HepG2 (cell line): ENCODE results near the gene FN1. TPM values are rescaled to one million over a fixed set of nuclear protein-coding genes. Genes with fewer than 3 reads are reported as not detected.
A peak's percentile ranks its signal among the peaks of the same experiment; 100 is the strongest.

Experiments
- BRD4 ChIP-seq: sonication (generic); formaldehyde crosslinking; IDR thresholded peaks from 2 replicates; pipeline ENCODE4 v1.4.0; 2020; ENCODE audit warnings: missing genetic modification reagents
- CHD4 ChIP-seq: fragments of 200-600 bp; sonication (generic); IDR thresholded peaks from 2 replicates; pipeline ENCODE4 v1.7.0; 2017; ENCODE audit warnings: mild to moderate bottlenecking, low read length, borderline replicate concordance
- EEA1 ChIP-seq: sonication (generic); formaldehyde crosslinking; IDR thresholded peaks from 2 replicates; pipeline ENCODE4 v1.5.1; 2020; ENCODE audit warnings: mild to moderate bottlenecking, missing genetic modification reagents, borderline replicate concordance
- EHMT2 ChIP-seq: fragments of 200-600 bp; sonication (generic); IDR thresholded peaks from 2 replicates; pipeline ENCODE4 v1.7.0; 2017; ENCODE audit warnings: antibody characterized with exemption, low read depth, low read length, borderline replicate concordance
- HNF1B ChIP-seq: sonication (generic); formaldehyde crosslinking; IDR thresholded peaks from 2 replicates; pipeline ENCODE4 v1.5.1; 2020; ENCODE audit warnings: mild to moderate bottlenecking, moderate library complexity, missing genetic modification reagents
- HNRNPK ChIP-seq: fragments of 200-400 bp; formaldehyde crosslinking; IDR thresholded peaks from 2 replicates; pipeline ENCODE4 v1.6.1; 2018; ENCODE audit warnings: low read length, low read depth, moderate library complexity, mild to moderate bottlenecking; ENCODE audit not compliant: poor library complexity, severe bottlenecking
- PHF5A ChIP-seq: IDR thresholded peaks from one replicate; pipeline ENCODE4 v1.6.1; 2018; ENCODE audit warnings: low read depth, missing genetic modification reagents; ENCODE audit not compliant: unreplicated experiment
- PREB ChIP-seq: sonication (generic); formaldehyde crosslinking; IDR thresholded peaks from 2 replicates; pipeline ENCODE4 v1.4.0; 2020; ENCODE audit warnings: missing genetic modification reagents
- SNAI1 ChIP-seq: sonication (generic); formaldehyde crosslinking; IDR thresholded peaks from 2 replicates; pipeline ENCODE4 v1.5.0; 2020; ENCODE audit warnings: mild to moderate bottlenecking, missing genetic modification reagents, borderline replicate concordance
- SP1 ChIP-seq, 2 experiments: fragments of 450-650 bp in 1 of 2; sonication (generic) in 1 of 2; formaldehyde crosslinking in 1 of 2; IDR thresholded peaks; 2 replicates each; pipeline versions ENCODE4 v1.4.0 to v1.6.1; 2016 to 2020; ENCODE audit warnings: missing genetic modification reagents in 1 of 2
- TARDBP ChIP-seq: sonication (generic); formaldehyde crosslinking; IDR thresholded peaks from 2 replicates; pipeline ENCODE4 v1.8.0; 2022; ENCODE audit warnings: mild to moderate bottlenecking, missing genetic modification reagents
- ZBTB26 ChIP-seq: IDR thresholded peaks from 2 replicates; pipeline ENCODE4 v1.6.1; 2016; ENCODE audit warnings: missing compliant biosample characterization, missing genetic modification reagents, borderline replicate concordance
- ZNF17 ChIP-seq: sonication (generic); formaldehyde crosslinking; IDR thresholded peaks from 2 replicates; pipeline ENCODE4 v1.5.0; 2020; ENCODE audit warnings: mild to moderate bottlenecking, missing genetic modification reagents
- ZNF530 ChIP-seq: sonication (generic); formaldehyde crosslinking; IDR thresholded peaks from 2 replicates; pipeline ENCODE4 v1.5.0; 2020; ENCODE audit warnings: low read depth, mild to moderate bottlenecking, missing genetic modification reagents
- ZNF567 ChIP-seq: sonication (generic); formaldehyde crosslinking; IDR thresholded peaks from 2 replicates; pipeline ENCODE4 v1.8.1; 2023; ENCODE audit warnings: mild to moderate bottlenecking, missing genetic modification reagents, borderline replicate concordance
- ZNF614 ChIP-seq: IDR thresholded peaks from 2 replicates; pipeline ENCODE4 v1.6.1; 2018; ENCODE audit warnings: missing biosample characterization, missing genetic modification reagents, inconsistent platforms, borderline replicate concordance
- ZNF776 ChIP-seq: sonication (generic); formaldehyde crosslinking; IDR thresholded peaks from 2 replicates; pipeline ENCODE4 v1.4.0; 2020; ENCODE audit warnings: mild to moderate bottlenecking, missing genetic modification reagents
- ZNF788 ChIP-seq: sonication (generic); formaldehyde crosslinking; IDR thresholded peaks from 2 replicates; pipeline ENCODE4 v1.5.0; 2020; ENCODE audit warnings: mild to moderate bottlenecking, missing genetic modification reagents, borderline replicate concordance
- ZUFSP ChIP-seq: sonication (generic); formaldehyde crosslinking; IDR thresholded peaks from 2 replicates; pipeline ENCODE4 v1.9.0; 2021; ENCODE audit warnings: missing genetic modification reagents, mild to moderate bottlenecking, borderline replicate concordance
- polyA plus RNA-seq, 8 experiments: library from polyadenylated mRNA; depleted of rRNA in 3 of 8; stranded (reverse) in 7 of 8; unstranded in 1 of 8; fragments of >200 nt; fragmentation: Illumina TruSeq in 4 of 8; extraction: Trizol in 4 of 8; gene quantifications; 2 replicates each; pipeline versions ENCODE4 v1.2.1 to v1.2.3, GENCODE V29; 2011 to 2016; ENCODE audit warnings: low read depth in 4 of 8, missing spikeins in 1 of 8, mixed read lengths in 1 of 8; ENCODE audit not compliant: insufficient read depth in 1 of 8
- total RNA-seq, 5 experiments: library from RNA; depleted of rRNA; stranded (reverse); fragments of >200 nt; fragmentation: Illumina TruSeq; extraction: Trizol; gene quantifications; 2 replicates each; pipeline ENCODE4 v1.2.3, GENCODE V29; 2016; ENCODE audit warnings: low read depth in 1 of 5

Gene FN1
- total and polyA plus RNA-seq, 2 of the 13 experiments (the other 11 are each of a cell fraction or from before 2014, with no cell fraction given), result 1,847 to 6,471 TPM

- TF ChIP-seq HNF1B (CRISPR knock-in tag) (peak; percentile 65), HNRNPK (peak; percentile 96), ZNF17 (CRISPR knock-in tag) (no peak), ZNF567 (CRISPR knock-in tag) (0 out of 2 replicates have a peak, but pooled peaks have one; percentile 91), SNAI1 (0 out of 2 replicates have a peak, but pooled peaks have one; percentile 14), EHMT2 (no peak), TARDBP (no peak), ZNF530 (CRISPR knock-in tag) (no peak), ZNF776 (CRISPR knock-in tag) (peak; percentile 21; the same call in 1 of the 2 replicates), CHD4 (0 out of 2 replicates have a peak, but pooled peaks have one; percentile 39), ZNF788 (CRISPR knock-in tag) (peak; percentile 63; the same call in 1 of the 2 replicates), BRD4 (CRISPR knock-in tag) (peak; percentile 18; the same call in 1 of the 2 replicates), ZNF614 (CRISPR knock-in tag) (peak; percentile 96; the same call in 1 of the 2 replicates), PHF5A (CRISPR knock-in tag) (peak; percentile 67), ZBTB26 (CRISPR knock-in tag) (peak; percentile 71; the same call in 1 of the 2 replicates), ZUFSP (CRISPR knock-in tag) (no peak), SP1 (IDR thresholded peaks at IDR 0.05) (no peak), SP1 (CRISPR knock-in tag; IDR thresholded peaks at IDR 0.05) (peak; percentile 55; the same call in 1 of the 2 replicates), EEA1 (CRISPR knock-in tag) (no peak), PREB (CRISPR knock-in tag) (no peak)
Observed at GRCh38 chr2:215435870-215436704, at the start of gene FN1 (continued).
